IPS-NIHi11 (cell line): ENCODE data around the gene ATAD3C.
A peak's percentile ranks its signal among the peaks of the same experiment; 100 is the strongest.
"Not testable (repeated sequence)": the region's sequence is repeated elsewhere in the genome, so short reads cannot be mapped to it uniquely, and the experiment has no call there.

Experiments
- DNase-seq: peaks from one replicate; pipeline ENCODE4 v3.0.0; 2012; ENCODE audit warnings: mixed read lengths, low spot score

ATAD3C gene

GRCh38 chr1:1508775-1509464 lies 59.4 kb downstream of the ATAD3C start:
- DNase-seq: not testable (repeated sequence)

- not testable (repeated sequence) for DNase-seq
Observed at GRCh38 chr1:1509465-1509850, 60.0 kb downstream of the ATAD3C start.

DNA sequence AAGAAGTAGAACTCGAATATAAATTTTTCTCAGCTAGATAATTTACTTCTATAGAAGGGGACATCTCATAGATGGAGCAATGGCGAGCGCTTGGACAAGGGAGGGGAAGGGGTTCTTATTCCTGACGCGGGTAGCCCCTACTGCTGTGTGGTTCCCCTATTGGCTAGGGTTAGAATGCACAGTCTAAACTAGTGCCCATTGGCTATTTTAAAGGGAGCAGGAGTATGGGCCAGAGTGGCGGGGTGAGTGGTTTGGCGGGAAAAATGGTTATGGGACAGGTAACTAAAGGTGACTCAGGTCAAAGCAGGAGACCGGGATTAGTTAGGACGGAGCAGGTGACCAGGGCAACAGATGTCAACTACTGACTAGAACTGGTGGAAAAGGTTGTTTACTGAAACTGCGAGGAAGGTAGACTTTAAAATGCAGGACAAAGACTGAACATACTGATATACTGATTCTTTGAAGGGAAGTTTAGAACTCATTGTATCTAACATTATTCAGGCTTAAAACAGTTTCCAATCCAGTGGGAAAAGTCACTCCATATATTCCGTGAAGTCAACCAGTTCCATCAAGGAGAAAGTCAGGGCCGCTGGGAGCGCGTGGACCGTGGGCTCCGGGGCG lies 61.5 kb downstream of the ATAD3C start:
- peak; percentile 17 for DNase-seq

DNA sequence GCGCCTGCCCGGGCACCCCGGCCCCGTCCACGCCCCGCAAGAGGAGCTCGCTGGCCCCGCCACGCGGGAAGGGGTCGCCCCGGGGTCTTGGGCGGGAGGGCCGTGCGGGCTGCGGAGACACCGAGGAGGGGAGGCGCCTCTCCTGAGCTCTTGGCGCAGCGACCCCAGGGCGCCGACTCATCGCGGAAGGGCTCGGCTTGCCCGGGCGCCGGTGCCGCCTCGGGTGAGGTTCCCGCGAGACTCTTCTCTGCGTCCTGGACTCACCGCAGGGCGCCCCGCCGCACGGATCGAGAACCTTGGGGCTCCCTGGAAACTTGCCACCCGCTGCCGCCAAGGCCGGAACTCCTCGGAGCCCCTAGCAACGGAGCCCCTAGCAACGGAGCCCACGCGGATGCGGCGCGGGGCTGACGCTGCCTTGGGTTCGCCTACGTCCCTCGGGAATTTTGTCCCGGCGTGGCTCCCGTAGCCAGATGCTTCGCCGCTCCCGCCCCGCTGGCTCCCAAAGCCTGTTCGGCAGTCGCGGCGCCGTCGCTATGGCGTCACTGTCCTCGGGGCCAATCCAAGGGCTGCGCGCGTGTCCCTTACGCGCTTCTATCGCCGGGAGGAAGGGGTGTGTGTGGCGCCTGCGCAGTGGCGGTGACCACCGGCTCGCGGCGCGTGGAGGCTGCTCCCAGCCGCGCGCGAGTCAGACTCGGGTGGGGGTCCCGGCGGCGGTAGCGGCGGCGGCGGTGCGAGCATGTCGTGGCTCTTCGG lies 62.2 kb downstream of the ATAD3C start, which contains the start of gene ATAD3A:
Gene ATAD3A, plus strand, starts transcription at position 630 of the 753 bp plus-strand sequence. Its CDS starts 107 bp downstream, at position 737.
- peak; percentile 98 for DNase-seq

DNA sequence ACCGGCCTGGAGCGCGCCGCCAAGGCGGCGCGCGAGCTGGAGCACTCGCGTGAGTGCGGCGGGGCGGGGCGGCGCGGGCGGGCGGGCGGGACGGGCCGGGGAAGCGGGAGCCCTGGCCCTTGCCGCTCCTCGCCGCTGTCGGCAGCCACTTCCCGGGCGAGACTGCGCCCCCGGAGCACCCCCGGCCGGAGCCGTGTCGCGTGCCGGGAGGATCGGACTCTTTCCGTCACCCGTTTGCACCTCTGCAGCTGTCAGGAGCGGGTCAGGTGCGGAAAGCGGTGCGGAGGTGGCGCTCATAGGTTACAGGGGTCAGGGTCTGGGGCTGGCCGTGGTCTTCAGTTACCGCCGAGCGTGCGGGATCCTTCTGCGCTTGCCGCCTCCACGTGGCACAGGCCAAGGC lies 62.9 kb downstream of the ATAD3C start:
- peak; percentile 10 for DNase-seq

- not testable (repeated sequence) for DNase-seq
Observed at GRCh38 chr1:1513675-1514074, 64.2 kb downstream of the ATAD3C start.

DNA sequence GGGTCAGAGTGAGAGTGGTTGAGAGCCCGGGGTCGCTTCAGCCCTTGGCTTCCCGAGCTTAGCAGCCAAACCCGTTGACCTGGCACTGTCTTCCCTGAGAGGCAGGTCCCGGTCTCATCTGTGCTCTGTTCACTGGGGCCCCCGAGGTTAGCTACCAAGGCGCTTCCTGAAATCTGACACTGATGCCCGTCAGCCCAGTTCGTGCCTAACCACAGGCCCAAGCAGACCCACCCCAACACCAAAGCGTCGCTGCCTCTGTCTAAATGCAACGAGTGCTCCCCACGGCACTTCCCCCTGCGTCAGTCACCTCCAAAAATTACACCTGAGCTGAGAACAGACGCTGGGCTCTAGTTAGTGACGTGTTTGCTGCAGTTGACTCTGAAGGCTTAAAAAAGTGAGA lies 64.9 kb downstream of the ATAD3C start:
- DNase-seq: not testable (repeated sequence)

DNA sequence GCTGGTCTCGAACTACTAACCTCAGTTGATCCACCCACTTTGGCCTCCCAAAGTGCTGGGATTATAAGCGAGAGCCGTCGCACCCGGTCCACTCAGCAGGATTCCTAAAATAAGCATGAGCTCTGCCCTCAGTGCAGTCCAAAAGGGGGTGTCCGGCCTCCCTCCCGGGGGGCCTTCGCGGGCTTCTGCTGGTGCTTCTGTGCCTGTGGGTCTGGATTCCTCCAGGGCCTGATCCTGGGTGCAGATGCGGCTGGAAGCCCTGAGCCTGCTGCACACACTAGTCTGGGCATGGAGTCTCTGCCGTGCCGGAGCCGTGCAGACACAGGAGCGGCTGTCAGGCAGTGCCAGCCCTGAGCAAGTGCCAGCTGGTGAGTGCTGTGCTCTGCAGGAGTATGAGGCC lies 67.4 kb downstream of the ATAD3C start:
- DNase-seq: not testable (repeated sequence)

DNA sequence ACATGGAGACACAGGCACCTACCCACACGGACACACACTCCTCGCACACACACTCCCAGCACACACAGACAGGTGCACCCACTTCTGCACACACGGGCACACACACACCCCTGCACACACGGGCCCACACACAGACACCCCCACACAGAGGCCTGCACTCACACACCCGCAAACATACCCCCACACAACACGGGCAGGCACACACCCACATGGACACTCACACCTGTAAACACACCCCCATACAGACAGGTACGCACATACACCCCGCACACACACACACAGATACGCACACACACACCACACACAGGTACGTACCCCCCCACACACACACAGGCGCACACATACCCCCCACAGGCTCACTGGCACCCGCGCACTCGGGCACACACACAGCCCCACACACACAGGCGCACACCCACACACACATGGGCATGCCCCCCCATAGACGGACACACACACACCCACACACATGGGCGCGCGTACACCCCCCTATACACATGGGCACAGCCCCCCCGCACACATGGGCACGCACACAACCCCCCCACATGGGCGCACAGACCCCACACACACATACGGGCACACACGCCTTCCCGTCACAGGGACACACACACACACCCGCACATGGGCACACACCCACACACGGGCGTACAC lies 68.6 kb downstream of the ATAD3C start:
- peak; percentile 1 for DNase-seq

DNA sequence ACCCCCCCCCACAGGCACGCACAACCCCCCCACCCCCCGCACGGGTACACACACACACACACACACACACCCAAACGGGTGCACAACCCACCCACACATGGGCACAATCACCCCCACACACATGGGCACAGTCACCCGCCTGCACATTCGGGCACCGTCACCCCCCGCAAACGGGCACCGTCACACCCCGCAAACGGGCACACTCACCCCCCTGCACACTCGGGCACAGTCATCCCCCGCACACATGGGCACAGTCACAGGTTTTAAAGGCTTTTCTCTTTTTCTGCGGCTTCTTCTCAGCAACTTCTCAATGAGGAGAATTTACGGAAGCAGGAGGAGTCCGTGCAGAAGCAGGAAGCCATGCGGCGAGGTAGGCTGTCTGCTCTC lies 69.1 kb downstream of the ATAD3C start:
- DNase-seq: peak; percentile 5
